HL-60 (cell line): ENCODE data around the gene NXF2B.

ENCODE experiments used
- DNase-seq, 2 experiments: peaks; one replicate each; pipeline ENCODE4 v3.0.0-alpha.2; 2010 to 2020; ENCODE audit warnings: low read depth in 1 of 2, low spot score in 1 of 2
- H3K27ac ChIP-seq: fragments of 250-450 bp; sonication (Bioruptor Pico); replicated peaks from 2 replicates; pipeline ENCODE4 v1.5.1; 2020; ENCODE audit warnings: mild to moderate bottlenecking, moderate library complexity
- H3K27me3 ChIP-seq: fragments of 250-450 bp; sonication (Bioruptor Pico); 2 replicates; pipeline ENCODE4 v1.5.1; 2021; ENCODE audit warnings: mild to moderate bottlenecking, moderate library complexity; ENCODE audit not compliant: insufficient read depth, poor library complexity, severe bottlenecking
- H3K4me3 ChIP-seq: replicated peaks from 2 replicates; pipeline ENCODE4 v1.5.1; 2011; ENCODE audit warnings: mild to moderate bottlenecking, control low read depth, low read length; ENCODE audit not compliant: insufficient read depth
- CTCF ChIP-seq: IDR thresholded peaks from one replicate; pipeline ENCODE4 v1.5.1; 2011; ENCODE audit warnings: low read length, control low read depth, inconsistent platforms; ENCODE audit not compliant: insufficient read depth
- GABPA ChIP-seq: IDR thresholded peaks from 2 replicates; pipeline ENCODE4 v1.6.1; 2012; ENCODE audit warnings: low read depth
- POLR2AphosphoS5 ChIP-seq: IDR thresholded peaks from 2 replicates; pipeline ENCODE4 v1.6.1; 2012; ENCODE audit warnings: low read depth
- REST ChIP-seq: IDR thresholded peaks from 2 replicates; pipeline ENCODE4 v1.6.1; 2012; ENCODE audit warnings: low read depth; ENCODE audit not compliant: insufficient replicate concordance
- SPI1 ChIP-seq: IDR thresholded peaks from 2 replicates; pipeline ENCODE4 v1.6.1; 2012; ENCODE audit warnings: low read depth, mild to moderate bottlenecking, borderline replicate concordance

NXF2B gene

GRCh38 chrX:102339312-102340298 lies 100.2 kb downstream of the NXF2B start:
- no peak for DNase-seq
- TF ChIP-seq GABPA (no peak), CTCF (no peak), REST (no peak), SPI1 (no peak), POLR2AphosphoS5 (no peak)

GRCh38 chrX:102338162-102338561 lies 101.6 kb downstream of the NXF2B start:
- DNase-seq: no peak
- no peak overlapping the region for H3K4me3 ChIP-seq
- H3K27ac ChIP-seq: no peak overlapping the region
- no peak for TF ChIP-seq SPI1
- TF ChIP-seq CTCF: no peak
- TF ChIP-seq REST: no peak
- no peak for TF ChIP-seq GABPA
- no peak for TF ChIP-seq POLR2AphosphoS5
- H3K27me3 ChIP-seq: peaks cover 3% of the 10 kb centered on the region

More at GRCh38 chrX:102339312-102340298, 100.2 kb downstream of the NXF2B start:
- Histone ChIP-seq H3K27me3 (peaks cover 3% of the 10 kb centered on the region), H3K27ac (no peak overlapping the region), H3K4me3 (no peak overlapping the region)
